ENCODE results near the gene RNF10. TPM values are rescaled to one million over a fixed set of nuclear protein-coding genes. Genes with fewer than 3 reads are reported as not detected.

Gene RNF10
- 93.9 to 116 TPM (median 103 TPM) in 5 replicates for total RNA-seq (2022; extraction: Qiagen RNA extraction)

DNA sequence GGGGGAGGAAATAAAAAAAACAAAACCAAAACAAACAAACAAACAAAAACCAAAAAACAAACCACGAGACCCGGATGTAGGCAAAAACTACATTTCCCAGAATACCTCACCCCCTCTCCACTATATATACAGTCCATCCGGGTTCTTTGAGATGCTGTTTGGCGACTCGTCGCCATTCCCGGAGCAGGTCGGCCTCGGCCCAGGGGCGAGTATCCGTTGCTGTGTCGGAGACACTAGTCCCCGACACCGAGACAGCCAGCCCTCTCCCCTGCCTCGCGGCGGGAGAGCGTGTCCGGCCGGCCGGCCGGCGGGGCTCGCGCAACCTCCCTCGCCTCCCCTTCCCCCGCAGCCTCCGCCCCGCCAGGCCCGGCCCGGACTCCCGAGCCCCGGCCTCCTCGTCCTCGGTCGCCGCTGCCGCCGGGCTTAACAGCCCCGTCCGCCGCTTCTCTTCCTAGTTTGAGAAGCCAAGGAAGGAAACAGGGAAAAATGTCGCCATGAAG, at the start of gene RNF10:
Gene RNF10, plus strand, starts transcription at position 154 of the 500 bp plus-strand sequence. CDS start 456 bp downstream, outside the sequence.

DNA sequence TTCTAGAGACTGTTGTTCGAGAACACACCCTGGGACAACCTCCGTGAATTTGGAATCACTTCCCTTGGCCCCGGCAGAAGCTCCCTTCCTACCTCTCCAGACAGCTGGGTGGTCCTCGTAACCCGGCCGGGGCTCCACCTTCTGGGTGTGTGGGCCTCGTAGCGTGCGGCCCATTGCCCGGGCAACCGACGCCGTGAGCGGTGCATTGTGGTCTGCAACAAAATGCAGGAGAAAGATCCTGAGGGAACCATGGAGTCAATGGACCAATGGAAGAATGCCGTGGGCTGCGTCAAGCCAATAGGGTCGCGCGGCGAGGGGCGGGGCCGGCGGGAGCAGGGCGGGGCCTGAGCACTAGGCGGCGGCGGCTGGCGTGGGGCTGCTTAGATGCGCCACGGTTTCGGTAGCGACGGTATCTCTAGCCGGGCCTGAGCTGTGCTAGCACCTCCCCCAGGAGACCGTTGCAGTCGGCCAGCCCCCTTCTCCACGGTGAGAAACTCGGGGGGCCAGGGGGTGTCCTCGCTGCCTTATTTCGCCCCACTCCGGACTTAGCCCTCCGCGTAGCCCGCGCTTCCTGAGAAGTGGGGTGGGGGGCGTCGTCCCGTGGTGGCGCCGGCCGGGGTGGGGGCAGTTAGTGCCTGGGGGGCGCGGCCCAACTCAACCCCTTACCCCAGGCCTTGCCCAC, 38.3 kb upstream of the RNF10 start, which contains the start of gene DYNLL1:
Gene DYNLL1, plus strand, starts transcription at position 383 of the 682 bp plus-strand sequence. CDS start 309 bp downstream, outside the sequence.

DNA sequence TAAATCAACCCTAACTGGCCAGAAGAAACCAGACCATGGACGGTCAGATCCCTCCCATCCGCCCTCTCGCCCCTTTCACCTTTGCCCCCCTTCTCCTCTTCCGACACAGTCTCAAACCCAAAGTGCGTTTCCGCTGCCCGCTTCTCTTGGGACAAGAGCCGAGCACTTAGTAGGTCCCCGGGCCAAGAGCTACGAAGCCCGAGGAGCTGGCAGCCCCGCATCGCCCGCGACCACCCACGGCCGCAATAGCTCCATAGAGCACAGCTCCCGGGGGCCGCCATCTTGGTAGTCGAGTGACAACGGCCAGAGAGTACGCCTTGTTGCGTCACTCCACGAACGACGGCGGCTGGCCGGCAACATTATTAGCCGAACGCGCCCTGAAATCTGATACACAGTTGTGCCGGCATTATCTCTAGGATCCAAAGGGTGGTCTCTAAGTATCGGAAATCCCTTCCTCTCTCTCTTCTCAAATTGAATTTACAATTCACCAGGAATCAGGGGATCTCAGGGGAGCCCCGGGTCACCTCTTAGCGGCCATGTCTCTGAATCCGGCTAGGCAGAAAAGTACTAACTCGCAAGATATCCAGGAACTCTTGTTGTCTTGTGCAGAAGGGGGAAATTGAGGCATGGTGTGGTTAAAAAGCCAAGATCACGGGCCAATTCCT, 5.2 kb upstream of the RNF10 start, which contains the start of gene COQ5:
Gene COQ5, minus strand, starts transcription at position 298 of the 665 bp plus-strand sequence. Its CDS starts 17 bp downstream, at position 281.

DNA sequence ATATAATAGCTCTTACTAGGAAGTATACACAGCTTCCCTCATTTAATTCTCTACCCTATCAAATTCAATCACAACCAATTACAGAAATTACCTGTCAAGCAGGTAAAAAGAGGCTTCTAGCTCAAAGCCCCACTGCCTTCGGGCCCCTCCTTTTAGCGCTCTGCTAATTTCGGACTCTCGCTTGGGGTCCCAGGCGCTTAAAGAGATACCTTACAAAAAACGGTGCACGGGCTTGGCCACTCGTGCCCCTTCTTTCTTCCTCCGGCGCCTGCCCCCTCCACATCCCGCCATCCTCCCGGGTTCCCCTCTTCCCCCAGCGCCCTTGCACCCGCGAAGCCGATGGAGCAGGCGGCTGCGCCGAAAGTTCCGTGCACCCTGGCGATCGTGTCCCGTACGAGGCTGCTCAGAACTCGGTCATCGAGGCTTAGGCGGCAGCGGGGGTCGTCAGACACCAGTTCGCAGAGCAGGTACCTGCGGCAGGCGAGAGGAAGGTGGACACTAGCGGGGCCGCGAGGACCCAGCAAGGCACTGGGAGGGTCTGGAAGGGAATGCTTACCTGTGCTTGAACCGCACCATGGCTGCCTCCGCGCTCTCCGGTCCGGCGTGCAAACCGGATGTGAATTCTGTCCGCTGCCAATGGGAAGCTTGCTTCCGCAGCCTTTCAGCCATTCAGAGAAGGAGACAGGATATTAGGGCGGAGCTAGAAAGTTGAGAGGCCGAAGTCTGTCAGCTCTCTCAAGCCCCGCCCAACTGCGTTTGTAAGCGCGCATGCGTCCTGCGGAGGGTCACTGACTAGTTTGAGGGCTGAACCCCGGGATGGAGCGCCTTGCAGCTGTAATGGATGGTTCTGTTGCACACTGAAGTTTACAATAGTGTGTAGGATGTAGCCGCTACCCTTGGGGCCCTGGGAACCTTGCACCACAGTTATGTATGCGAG, 46.9 kb downstream of the RNF10 start, which contains the start of gene POP5:
Gene POP5, minus strand, starts transcription at position 616 of the 937 bp plus-strand sequence. Its CDS starts 40 bp downstream, at position 576.

Other genes with a start within 250 kb of the RNF10 start
- gene RNU4-2, start 242.5 kb upstream of the RNF10 start, total RNA-seq (2022; extraction: Qiagen RNA extraction): 23.5 TPM in 1 of 5 replicates, not detected in the others
- not detected in 5 replicates for gene RNU4-1, start 241.1 kb upstream of the RNF10 start, total RNA-seq (2022; extraction: Qiagen RNA extraction)
- 0.57 to 1.0 TPM (median 0.65 TPM) in 5 replicates for gene SIRT4, start 232.0 kb upstream of the RNF10 start, total RNA-seq (2022; extraction: Qiagen RNA extraction)
- 0.18 TPM in 1 of 5 replicates, not detected in the others for gene PLA2G1B, start 206.6 kb upstream of the RNF10 start, total RNA-seq (2022; extraction: Qiagen RNA extraction)
- 0.99 to 1.9 TPM (median 1.2 TPM) in 5 replicates for gene MSI1, start 165.2 kb upstream of the RNF10 start, total RNA-seq (2022; extraction: Qiagen RNA extraction)
- gene COX6A1, start 96.2 kb upstream of the RNF10 start, total RNA-seq (2022; extraction: Qiagen RNA extraction): 768 to 832 TPM (median 783 TPM) in 5 replicates
- gene TRIAP1, start 88.0 kb upstream of the RNF10 start, total RNA-seq (2022; extraction: Qiagen RNA extraction): 66.3 to 85.3 TPM (median 69.9 TPM) in 5 replicates
- gene GATC, start 87.9 kb upstream of the RNF10 start, total RNA-seq (2022; extraction: Qiagen RNA extraction): 18.1 to 23.3 TPM (median 21.8 TPM) in 5 replicates
- gene SRSF9, start 64.6 kb upstream of the RNF10 start, total RNA-seq (2022; extraction: Qiagen RNA extraction): 187 to 211 TPM (median 199 TPM) in 5 replicates
- gene DYNLL1, start 38.2 kb upstream of the RNF10 start, total RNA-seq (2022; extraction: Qiagen RNA extraction): 602 to 740 TPM (median 629 TPM) in 5 replicates
- 25.7 to 27.0 TPM (median 26.7 TPM) in 5 replicates for gene COQ5, start 5.2 kb upstream of the RNF10 start, total RNA-seq (2022; extraction: Qiagen RNA extraction)
- 46.9 to 53.4 TPM (median 48.7 TPM) in 5 replicates for gene POP5, start 47.0 kb downstream of the RNF10 start, total RNA-seq (2022; extraction: Qiagen RNA extraction)
- gene CABP1, start 106.3 kb downstream of the RNF10 start, total RNA-seq (2022; extraction: Qiagen RNA extraction): 0.18 to 0.54 TPM (median 0.28 TPM) in 5 replicates
- gene MLEC, start 152.8 kb downstream of the RNF10 start, total RNA-seq (2022; extraction: Qiagen RNA extraction): 83.7 to 105 TPM (median 91.1 TPM) in 5 replicates
- gene UNC119B, start 176.1 kb downstream of the RNF10 start, total RNA-seq (2022; extraction: Qiagen RNA extraction): 23.4 to 28.0 TPM (median 27.0 TPM) in 5 replicates
- gene ACADS, start 191.5 kb downstream of the RNF10 start, total RNA-seq (2022; extraction: Qiagen RNA extraction): 8.8 to 11.9 TPM (median 9.7 TPM) in 5 replicates

All from A549 treated with dexamethasone at 1 μM for 4 hours (cell line).